HG03064 (cell line): Measurements from ENCODE around the gene LHFPL4.

Source experiments
- ATAC-seq: cut with Tn5 transposase; IDR thresholded peaks from one replicate; pipeline ENCODE4 v1.9.1; 2021; ENCODE audit warnings: low read depth; ENCODE audit not compliant: unreplicated experiment

The LHFPL4 gene

DNA sequence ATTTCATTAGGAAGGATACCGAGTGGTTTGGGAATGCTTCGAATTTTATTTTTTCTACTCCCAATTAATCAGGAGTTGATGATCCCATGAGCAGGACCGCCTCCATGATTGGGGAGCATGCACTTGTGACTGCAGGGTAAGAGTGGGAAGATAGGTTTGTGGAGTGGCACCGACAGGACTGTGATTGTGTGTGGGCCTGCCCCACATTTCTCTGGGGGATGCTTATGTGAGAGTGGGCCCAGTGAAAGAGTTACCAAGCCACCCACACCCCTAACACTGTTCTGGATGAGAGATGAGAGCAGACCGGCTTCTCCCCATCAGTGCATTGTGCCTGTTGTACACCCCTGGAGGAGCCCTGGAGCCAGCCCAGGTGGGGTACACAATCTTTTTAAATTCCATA, 76.7 kb downstream of the LHFPL4 start:
- no peak for ATAC-seq

DNA sequence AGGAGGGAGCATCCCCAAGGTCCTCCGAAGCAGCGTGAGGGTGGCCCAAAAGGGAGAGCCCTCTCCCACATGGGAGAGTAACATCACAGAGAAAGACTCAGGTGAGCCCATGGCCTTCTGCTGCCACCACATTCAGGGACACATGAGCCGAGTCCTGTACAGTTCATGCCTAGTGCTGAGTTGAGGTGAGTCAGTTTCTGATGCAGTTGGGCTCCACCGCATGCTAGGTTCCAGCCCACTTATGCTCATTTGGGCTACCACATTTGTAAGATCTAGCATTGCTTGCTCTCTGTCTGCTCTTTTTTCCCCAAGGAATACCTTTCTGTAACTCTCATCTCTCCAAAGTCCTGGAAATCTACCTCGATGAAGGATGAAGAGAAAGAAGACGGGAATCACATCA, 79.1 kb downstream of the LHFPL4 start:
- no peak for ATAC-seq

DNA sequence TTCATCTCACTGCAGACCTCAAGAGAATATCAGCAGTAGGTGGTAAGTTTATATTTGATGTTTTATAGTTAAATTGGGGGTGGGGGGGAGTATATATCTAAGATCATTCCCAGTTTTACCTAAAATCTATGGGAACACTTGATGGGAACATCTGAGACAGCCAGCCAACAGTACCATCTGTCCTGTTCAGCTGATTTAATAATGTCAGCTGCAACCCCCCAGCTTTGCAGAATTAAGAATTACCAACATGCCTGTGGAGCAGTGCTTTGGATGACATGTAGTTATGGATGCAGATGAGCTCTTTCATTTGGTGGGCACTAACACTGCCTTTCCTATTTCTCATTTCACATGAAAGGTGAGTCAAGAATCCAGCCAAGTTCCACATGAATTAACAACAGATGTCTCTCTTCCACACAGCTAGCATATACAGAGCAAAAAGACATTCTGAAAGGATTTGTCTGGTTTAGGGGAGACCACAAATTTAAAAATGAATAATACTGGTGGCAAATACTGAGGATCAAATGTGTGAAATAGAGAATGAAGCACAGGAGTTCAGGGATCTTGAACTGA, 80.0 kb downstream of the LHFPL4 start:
- no peak for ATAC-seq

DNA sequence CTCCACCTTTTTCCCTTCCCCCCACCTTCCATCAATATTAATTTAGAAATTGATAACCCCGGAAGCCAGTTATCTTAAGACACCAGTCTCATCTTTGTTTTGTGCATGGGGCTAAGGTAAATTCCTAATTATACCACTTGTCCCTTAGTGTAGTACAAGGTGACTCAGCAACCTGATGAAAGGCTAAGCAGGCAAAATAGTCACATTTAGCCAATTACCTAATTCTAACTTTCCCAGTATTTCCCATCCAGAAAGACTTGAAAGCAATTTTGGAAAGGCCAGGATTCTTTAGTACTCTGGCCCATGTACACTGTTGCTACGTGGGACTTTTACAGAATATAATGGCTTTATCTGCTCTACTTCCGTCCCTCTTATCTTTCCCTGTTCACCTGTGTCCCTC, 83.6 kb downstream of the LHFPL4 start:
- ATAC-seq = no peak

DNA sequence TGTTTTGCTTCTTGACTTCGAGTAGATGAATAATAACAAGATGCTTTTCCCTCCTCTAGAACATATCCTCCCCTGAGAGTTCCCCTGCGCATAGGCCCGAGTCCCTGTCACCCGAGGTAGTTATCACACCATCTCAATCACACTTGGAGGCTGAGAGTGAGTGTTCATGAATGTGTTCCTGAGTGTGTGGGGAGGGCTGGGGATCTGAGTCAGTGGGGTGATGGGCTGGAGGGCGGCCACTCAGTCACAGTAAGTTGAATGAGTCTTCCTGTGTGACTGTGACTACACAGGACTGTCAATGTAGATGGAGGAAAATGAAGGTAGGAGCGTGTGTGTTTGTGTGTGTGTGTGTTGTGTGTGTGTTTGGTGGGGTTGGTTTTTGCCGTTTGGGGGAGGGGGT, 85.2 kb downstream of the LHFPL4 start:
- no peak for ATAC-seq

DNA sequence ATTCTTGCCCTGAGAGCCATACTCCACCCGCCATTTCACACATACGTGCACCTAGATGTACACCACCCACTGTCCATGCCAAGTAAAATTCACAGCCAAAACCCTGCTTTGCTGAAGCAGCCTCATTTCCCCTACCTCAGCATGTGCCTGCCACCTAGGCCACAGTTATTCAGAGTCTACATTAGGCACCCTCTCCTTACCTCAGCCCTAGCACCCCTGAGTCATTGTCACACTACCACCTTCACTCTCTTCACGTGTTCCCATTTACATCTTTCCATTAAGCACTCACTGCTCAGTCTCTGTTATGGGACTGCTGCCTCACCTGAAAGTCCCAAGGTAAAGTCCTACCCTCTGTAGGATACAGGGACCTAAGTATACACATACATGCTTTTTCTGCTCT, 86.2 kb downstream of the LHFPL4 start:
- no peak for ATAC-seq

DNA sequence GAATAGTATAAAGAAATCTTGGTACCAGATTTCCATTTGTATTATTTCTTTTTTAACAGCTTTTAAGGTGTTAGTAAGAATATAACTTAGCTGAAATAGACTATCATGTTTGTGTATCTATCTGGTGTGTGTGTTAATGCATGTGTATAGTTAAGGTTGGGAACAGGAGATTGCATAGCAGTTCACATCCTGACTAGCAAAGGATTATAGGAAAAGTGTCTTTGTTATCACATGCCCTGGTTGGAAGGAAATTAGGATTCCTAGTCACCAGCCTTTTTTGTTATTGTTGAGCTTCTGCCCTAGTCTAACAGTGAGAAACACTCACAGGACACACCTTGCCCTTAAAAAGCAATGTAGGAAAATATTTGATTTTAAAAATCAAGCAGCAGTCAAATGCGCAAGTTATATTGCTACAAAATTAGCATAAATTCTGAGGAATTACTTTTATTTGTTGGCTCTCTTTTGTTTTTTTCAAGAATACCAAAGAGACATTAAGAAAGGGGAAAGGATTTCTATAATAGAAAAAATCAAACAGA, 98.0 kb downstream of the LHFPL4 start:
- ATAC-seq = no peak

DNA sequence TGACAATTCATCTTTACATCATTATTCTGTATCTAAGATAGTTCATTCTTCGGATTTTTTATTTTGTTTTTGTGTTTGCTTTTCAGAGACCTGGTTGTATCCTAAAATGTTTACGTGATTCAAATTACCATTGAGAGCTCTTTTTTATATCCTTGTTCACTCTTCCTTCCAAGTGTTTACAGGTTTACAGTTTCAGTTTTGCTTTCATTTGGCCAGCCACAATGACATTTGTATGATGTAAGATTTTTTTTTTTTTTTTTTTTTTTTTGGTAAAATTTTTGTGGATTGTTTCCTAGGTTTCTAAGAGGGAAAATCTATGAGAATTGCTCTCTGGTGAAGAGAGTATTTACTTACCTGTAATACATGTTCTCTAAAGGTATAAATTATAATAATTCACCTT, 101.2 kb downstream of the LHFPL4 start:
- ATAC-seq = no peak

DNA sequence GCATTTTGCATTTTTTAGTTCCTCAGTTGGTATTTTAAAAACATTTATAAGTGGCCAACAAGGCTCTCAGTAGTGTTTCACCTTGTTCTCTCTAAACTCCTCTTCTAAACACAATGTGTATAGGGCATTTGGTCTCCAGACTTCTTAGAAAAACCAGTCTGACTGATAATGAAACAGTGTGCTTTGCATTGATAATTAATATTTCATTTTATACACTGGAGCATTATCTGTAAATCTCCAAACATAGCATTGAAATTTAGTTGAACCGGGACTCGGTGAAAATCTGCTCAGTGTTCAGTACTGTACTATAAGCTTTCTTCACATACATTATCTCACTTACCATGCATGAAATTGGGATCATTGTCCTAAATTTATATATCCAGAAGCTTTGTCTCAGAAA, 102.6 kb downstream of the LHFPL4 start:
- no peak for ATAC-seq

DNA sequence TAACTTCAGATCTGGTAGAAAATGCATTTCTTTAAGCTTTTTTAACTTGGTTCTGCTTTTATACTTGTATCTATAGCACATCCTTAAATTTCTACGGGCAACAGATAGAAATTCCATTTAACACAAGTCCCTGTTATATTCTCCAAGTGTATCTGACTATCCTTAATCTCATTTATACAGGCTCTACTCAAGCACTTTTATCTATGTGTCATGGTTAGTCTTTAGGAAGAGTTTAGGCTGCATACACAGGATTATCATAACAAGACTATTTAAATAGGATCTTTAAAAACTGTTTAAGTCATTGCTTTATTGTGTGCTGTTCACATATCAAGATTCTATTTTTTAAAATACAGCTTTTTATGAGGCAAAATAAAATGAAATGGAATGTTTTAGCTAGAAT, 103.5 kb downstream of the LHFPL4 start:
- no peak for ATAC-seq

DNA sequence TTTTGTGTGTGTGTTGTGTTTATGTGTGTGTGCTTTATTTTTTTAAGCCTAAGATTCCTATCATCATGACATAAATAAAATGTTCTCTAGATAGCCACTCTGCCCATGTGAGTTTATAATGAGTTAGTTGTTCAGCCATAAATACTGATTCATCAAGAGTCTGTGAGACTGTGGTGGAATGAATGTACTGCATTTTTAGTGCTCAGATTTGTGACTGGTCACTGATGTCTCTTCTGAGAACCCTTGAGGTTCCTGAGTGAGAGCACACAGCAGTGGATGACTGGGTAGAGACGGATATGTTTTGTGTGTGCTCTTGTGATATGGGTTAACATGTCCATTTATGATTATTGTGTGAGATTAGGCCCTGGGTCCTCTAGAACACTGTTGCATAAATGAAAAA, 105.0 kb downstream of the LHFPL4 start:
- no peak for ATAC-seq
